Posterior vena cava (tissue), 2 donors: Measurements from ENCODE around the gene VPS26B. TPM values are rescaled to one million over a fixed set of nuclear protein-coding genes. Genes with fewer than 3 reads are reported as not detected.

Experiments
- DNase-seq: peaks from one replicate; pipeline ENCODE4 v3.0.0-alpha.2; 2020; ENCODE audit warnings: low spot score
- intact Hi-C, 2 donors: fragments of 100-400 bp; cut with DNase I; formaldehyde crosslinking; loops; one replicate each; pipeline versions ENCODE4 v1.14.1 to v1.14.2; 2022 to 2023
- total RNA-seq, 2 donors: library from RNA; stranded (reverse); fragmentation: NEBNext Ultra II Directional; extraction: Animal tissue kit (Norgen Biotek cat#: 25700); gene quantifications; one replicate each; pipeline ENCODE4 v1.2.1, GENCODE V29; 2021
- donor health status: DM: yes; HTN: yes; CAD: no.
- donor health status: DM: yes; HTN: yes; CAD: no.

Gene VPS26B
- total RNA-seq, 2 donors from 2014 or later = 30.7 to 34.1 TPM

- intact Hi-C loops = no loop called here
- DNase-seq = no peak
Measured at GRCh38 chr11:134229126-134229790, 4.8 kb downstream of the VPS26B start.

- no peak for DNase-seq
- intact Hi-C loops = no loop called here
Measured at GRCh38 chr11:134230339-134230738, 5.9 kb downstream of the VPS26B start.

GRCh38 chr11:134231958-134232659 lies 7.6 kb downstream of the VPS26B start:
- no peak for DNase-seq

GRCh38 chr11:134233729-134234179 lies 9.3 kb downstream of the VPS26B start:
- intact Hi-C loops = no loop called here
- DNase-seq = no peak

More at GRCh38 chr11:134231958-134232659, 7.6 kb downstream of the VPS26B start:
- intact Hi-C loops = no loop called here

GRCh38 chr11:134235399-134235798 lies 10.9 kb downstream of the VPS26B start:
- peak; percentile 53 for DNase-seq
- intact Hi-C loops = no loop called here

- no peak for DNase-seq
- intact Hi-C loops = no loop called here
Measured at GRCh38 chr11:134236834-134237556, 12.5 kb downstream of the VPS26B start.

- intact Hi-C loops = no loop called here
- peak; percentile 57 for DNase-seq
Measured at GRCh38 chr11:134237557-134237922, 13.1 kb downstream of the VPS26B start.

- no peak for DNase-seq
- intact Hi-C loops = no loop called here
Measured at GRCh38 chr11:134238956-134239355, 14.5 kb downstream of the VPS26B start.

GRCh38 chr11:134240592-134240991 lies 16.1 kb downstream of the VPS26B start:
- intact Hi-C loops = no loop called here
- DNase-seq = no peak

- intact Hi-C loops = no loop called here
- DNase-seq = no peak
Measured at GRCh38 chr11:134242376-134242775, 17.9 kb downstream of the VPS26B start.

- intact Hi-C loops = no loop called here
Measured at GRCh38 chr11:134243913-134244312, 19.4 kb downstream of the VPS26B start.

GRCh38 chr11:134244593-134244992 lies 20.1 kb downstream of the VPS26B start:
- DNase-seq = no peak
- intact Hi-C loops = no loop called here

More at GRCh38 chr11:134243913-134244312, 19.4 kb downstream of the VPS26B start:
- no peak for DNase-seq

GRCh38 chr11:134245434-134245833 lies 21.0 kb downstream of the VPS26B start:
- DNase-seq = no peak
- intact Hi-C loops = no loop called here

- intact Hi-C loops = no loop called here
- DNase-seq = no peak
Measured at GRCh38 chr11:134246100-134246499, 21.6 kb downstream of the VPS26B start.

- DNase-seq = no peak
- intact Hi-C loops = no loop called here
Measured at GRCh38 chr11:134246678-134247077, 22.2 kb downstream of the VPS26B start.

GRCh38 chr11:134248910-134249480 lies 24.5 kb downstream of the VPS26B start:
- intact Hi-C loops = no loop called here
- no peak for DNase-seq

GRCh38 chr11:134250246-134250645 lies 25.8 kb downstream of the VPS26B start:
- intact Hi-C loops = no loop called here
- DNase-seq = no peak

- DNase-seq = no peak
- intact Hi-C loops = no loop called here
Measured at GRCh38 chr11:134250675-134251074, 26.2 kb downstream of the VPS26B start.

GRCh38 chr11:134252346-134253187 lies 28.1 kb downstream of the VPS26B start:
- intact Hi-C loops = no loop called here
- no peak for DNase-seq
